Skeletal muscle tissue (tissue), 4 donors: ENCODE measurements around the gene PRDX2. TPM values are rescaled to one million over a fixed set of nuclear protein-coding genes. Genes with fewer than 3 reads are reported as not detected.
"Not testable (repeated sequence)": the region's sequence is repeated elsewhere in the genome, so short reads cannot be mapped to it uniquely, and the experiment has no call there.

Source experiments
- H3K27ac ChIP-seq: one replicate; pipeline ENCODE4 v1.7.0; 2013; ENCODE audit warnings: mild to moderate bottlenecking, low read depth, low read length, inconsistent platforms
- H3K27me3 ChIP-seq, 3 donors: one replicate each; pipeline ENCODE4 v1.7.0; 2013; ENCODE audit warnings: low read length in 3 of 3; ENCODE audit not compliant: control insufficient read depth in 3 of 3, insufficient read depth in 3 of 3
- H3K36me3 ChIP-seq, 3 donors: one replicate each; pipeline ENCODE4 v1.7.0; 2013; ENCODE audit warnings: low read length in 3 of 3; ENCODE audit not compliant: control insufficient read depth in 3 of 3, insufficient read depth in 3 of 3
- H3K4me1 ChIP-seq, 3 donors: one replicate each; pipeline ENCODE4 v1.7.0; 2013; ENCODE audit warnings: low read length in 3 of 3, mild to moderate bottlenecking in 3 of 3; ENCODE audit not compliant: control insufficient read depth in 3 of 3, insufficient read depth in 3 of 3
- H3K4me3 ChIP-seq, 3 donors: one replicate each; pipeline ENCODE4 v1.7.0; 2013; ENCODE audit warnings: low read length in 3 of 3
- H3K9ac ChIP-seq, 3 donors: one replicate each; pipeline ENCODE4 v1.7.0; 2013; ENCODE audit warnings: low read length in 3 of 3, mild to moderate bottlenecking in 3 of 3, moderate library complexity in 2 of 3, low read depth in 1 of 3
- H3K9me3 ChIP-seq, 3 donors: one replicate each; pipeline ENCODE4 v1.7.0; 2013; ENCODE audit warnings: low read length in 3 of 3; ENCODE audit not compliant: control insufficient read depth in 3 of 3
- total RNA-seq: library from RNA; depleted of rRNA; stranded (reverse); fragments of >200 nt; gene quantifications from one replicate; pipeline ENCODE4 v1.2.3, GENCODE V29; 2014
- donor health status: Osteomylitis.

The PRDX2 gene
- total RNA-seq, 1 donor from 2014 or later, result 207 TPM

- peaks cover 40 to 64% (median 42%) of the 10 kb centered on the region in 3 donors for H3K27me3 ChIP-seq
- H3K27ac ChIP-seq, result no peak overlapping the region
- no peak overlapping the region for H3K4me3 ChIP-seq
- H3K4me1 ChIP-seq, result no peaks in the 10 kb centered on the region
- no peaks in the 10 kb centered on the region for H3K9me3 ChIP-seq
- no peaks in the 10 kb centered on the region for H3K36me3 ChIP-seq
- no peak overlapping the region for H3K9ac ChIP-seq
These were observed 23.9 kb upstream of the PRDX2 start for GRCh38 chr19:12825254-12826131.

- H3K9me3 ChIP-seq, result no peaks in the 10 kb centered on the region
- H3K36me3 ChIP-seq, result no peaks in the 10 kb centered on the region
- H3K4me1 ChIP-seq, result no peaks in the 10 kb centered on the region
- H3K27ac ChIP-seq, result no peak overlapping the region
- peaks cover 14 to 33% (median 19%) of the 10 kb centered on the region in 3 donors for H3K27me3 ChIP-seq
- no peak overlapping the region for H3K9ac ChIP-seq
- no peak overlapping the region for H3K4me3 ChIP-seq
These were observed 20.2 kb upstream of the PRDX2 start for GRCh38 chr19:12821761-12822160.

GRCh38 chr19:12817810-12818209, 16.2 kb upstream of the PRDX2 start:
- not testable (repeated sequence) for H3K4me1 ChIP-seq, H3K27ac ChIP-seq, H3K9me3 ChIP-seq, H3K4me3 ChIP-seq, H3K27me3 ChIP-seq, H3K36me3 ChIP-seq, H3K9ac ChIP-seq

GRCh38 chr19:12817188-12817587, 15.6 kb upstream of the PRDX2 start:
- H3K27ac ChIP-seq, H3K36me3 ChIP-seq, H3K27me3 ChIP-seq, H3K4me1 ChIP-seq, H3K9ac ChIP-seq, H3K4me3 ChIP-seq, H3K9me3 ChIP-seq: not testable (repeated sequence)

- Histone ChIP-seq H3K4me3 (no peak overlapping the region), H3K27ac (no peak overlapping the region), H3K4me1 (no peaks in the 10 kb centered on the region), H3K27me3 (no peaks in the 10 kb centered on the region), H3K9me3 (no peaks in the 10 kb centered on the region), H3K36me3 (peaks cover 2 to 6% (median 5%) of the 10 kb centered on the region in 3 donors), H3K9ac (no peak overlapping the region)
These were observed 13.5 kb upstream of the PRDX2 start for GRCh38 chr19:12815088-12815487.

- Histone ChIP-seq H3K9me3 (no peaks in the 10 kb centered on the region), H3K4me3 (peak within 1 kb of the TSS; percentile 65 to 89 (median 81)), H3K4me1 (peaks cover 19 to 24% (median 20%) of the 10 kb centered on the region in 3 donors), H3K36me3 (peaks cover 4 to 6% (median 6%) of the 10 kb centered on the region in 3 donors), H3K9ac (peak within 1 kb of the TSS; percentile 75 to 82 (median 79)), H3K27me3 (no peaks in the 10 kb centered on the region), H3K27ac (peak within 1 kb of the TSS; percentile 50)
These were observed 4.9 kb upstream of the PRDX2 start, which contains the start of gene RNASEH2A for GRCh38 chr19:12806242-12807081. Gene RNASEH2A, plus strand, starts transcription at chr19:12806584. Its CDS starts 90 bp downstream, at chr19:12806674.

- Histone ChIP-seq H3K9ac (no peak overlapping the region), H3K4me1 (peaks cover 31 to 46% (median 33%) of the 10 kb centered on the region in 3 donors), H3K4me3 (no peak overlapping the region), H3K27me3 (no peaks in the 10 kb centered on the region), H3K9me3 (no peaks in the 10 kb centered on the region), H3K27ac (no peak overlapping the region), H3K36me3 (peaks cover 15 to 19% (median 16%) of the 10 kb centered on the region in 3 donors)
These were observed 2.5 kb upstream of the PRDX2 start for GRCh38 chr19:12804051-12804450.

- Histone ChIP-seq H3K4me1 (peaks cover 31 to 46% (median 33%) of the 10 kb centered on the region in 3 donors), H3K9me3 (no peaks in the 10 kb centered on the region), H3K4me3 (peak overlapping the region; percentile 94 to 99 (median 98)), H3K27me3 (no peaks in the 10 kb centered on the region), H3K9ac (peak overlapping the region; percentile 93 to 99 (median 97)), H3K27ac (no peak overlapping the region), H3K36me3 (peaks cover 16 to 20% (median 18%) of the 10 kb centered on the region in 3 donors)
These were observed 887 bp upstream of the PRDX2 start for GRCh38 chr19:12802267-12803106.

GRCh38 chr19:12800923-12801465, 606 bp downstream of the PRDX2 start:
- Histone ChIP-seq H3K9ac (peak overlapping the region; percentile 93 to 99 (median 97)), H3K4me3 (peak overlapping the region; percentile 94 to 99 (median 98)), H3K27ac (peak overlapping the region; percentile 85), H3K36me3 (peaks cover 20 to 25% (median 24%) of the 10 kb centered on the region in 3 donors), H3K27me3 (no peaks in the 10 kb centered on the region), H3K9me3 (no peaks in the 10 kb centered on the region), H3K4me1 (peaks cover 28 to 40% (median 30%) of the 10 kb centered on the region in 3 donors)
